RWPE2 (cell line): ENCODE data around the gene GRIK2.

Experiments
- ATAC-seq: fragments of 200-7000 bp; cut with Tn5 transposase; 3 replicates; pipeline ENCODE4 v1.9.1; 2021; ENCODE audit warnings: low read depth
- DNase-seq: peaks from one replicate; pipeline ENCODE4 v3.0.0-alpha.2; 2020; ENCODE audit warnings: low spot score
- H3K27ac ChIP-seq: fragments of 450-650 bp; 2 replicates; pipeline ENCODE4 v1.5.1; 2017; ENCODE audit warnings: mild to moderate bottlenecking; ENCODE audit not compliant: poor library complexity, severe bottlenecking
- H3K27me3 ChIP-seq: fragments of 250-450 bp; sonication (Bioruptor Pico); 2 replicates; pipeline ENCODE4 v1.5.1; 2021; ENCODE audit warnings: mild to moderate bottlenecking, moderate library complexity; ENCODE audit not compliant: insufficient read depth, poor library complexity, severe bottlenecking
- H3K36me3 ChIP-seq: fragments of 250-450 bp; sonication (Bioruptor Pico); 2 replicates; pipeline ENCODE4 v1.5.1; 2020; ENCODE audit warnings: low read depth, mild to moderate bottlenecking, moderate library complexity
- H3K4me1 ChIP-seq: fragments of 250-450 bp; sonication (Bioruptor Pico); 2 replicates; pipeline ENCODE4 v1.5.1; 2021; ENCODE audit warnings: mild to moderate bottlenecking, moderate library complexity; ENCODE audit not compliant: insufficient read depth, poor library complexity, severe bottlenecking
- H3K4me3 ChIP-seq: fragments of 250-450 bp; sonication (Bioruptor Pico); 2 replicates; pipeline ENCODE4 v1.5.1; 2021; ENCODE audit warnings: mild to moderate bottlenecking, moderate library complexity; ENCODE audit not compliant: severe bottlenecking
- H3K9me3 ChIP-seq: fragments of 250-450 bp; sonication (Bioruptor Pico); 2 replicates; pipeline ENCODE4 v1.5.1; 2021; ENCODE audit warnings: mild to moderate bottlenecking, moderate library complexity; ENCODE audit not compliant: severe bottlenecking
- TF ChIP-seq, protein P1 (sequence below): fragments of 450-650 bp; IDR thresholded peaks from one replicate; pipeline ENCODE4 v1.5.1; 2017; ENCODE audit warnings: mild to moderate bottlenecking, moderate library complexity; ENCODE audit not compliant: poor library complexity, severe bottlenecking

GRIK2 gene

GRCh38 chr6:101486124-101486523, 92.6 kb downstream of the GRIK2 start:
- TF ChIP-seq, protein P1, sequence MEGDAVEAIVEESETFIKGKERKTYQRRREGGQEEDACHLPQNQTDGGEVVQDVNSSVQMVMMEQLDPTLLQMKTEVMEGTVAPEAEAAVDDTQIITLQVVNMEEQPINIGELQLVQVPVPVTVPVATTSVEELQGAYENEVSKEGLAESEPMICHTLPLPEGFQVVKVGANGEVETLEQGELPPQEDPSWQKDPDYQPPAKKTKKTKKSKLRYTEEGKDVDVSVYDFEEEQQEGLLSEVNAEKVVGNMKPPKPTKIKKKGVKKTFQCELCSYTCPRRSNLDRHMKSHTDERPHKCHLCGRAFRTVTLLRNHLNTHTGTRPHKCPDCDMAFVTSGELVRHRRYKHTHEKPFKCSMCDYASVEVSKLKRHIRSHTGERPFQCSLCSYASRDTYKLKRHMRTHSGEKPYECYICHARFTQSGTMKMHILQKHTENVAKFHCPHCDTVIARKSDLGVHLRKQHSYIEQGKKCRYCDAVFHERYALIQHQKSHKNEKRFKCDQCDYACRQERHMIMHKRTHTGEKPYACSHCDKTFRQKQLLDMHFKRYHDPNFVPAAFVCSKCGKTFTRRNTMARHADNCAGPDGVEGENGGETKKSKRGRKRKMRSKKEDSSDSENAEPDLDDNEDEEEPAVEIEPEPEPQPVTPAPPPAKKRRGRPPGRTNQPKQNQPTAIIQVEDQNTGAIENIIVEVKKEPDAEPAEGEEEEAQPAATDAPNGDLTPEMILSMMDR, result no peak
- Histone ChIP-seq H3K36me3 (no peaks in the 10 kb centered on the region), H3K27ac (no peak overlapping the region), H3K27me3 (no peaks in the 10 kb centered on the region), H3K9me3 (no peaks in the 10 kb centered on the region), H3K4me1 (no peaks in the 10 kb centered on the region), H3K4me3 (no peak overlapping the region)
- ATAC-seq (no peak), DNase-seq (no peak)

- DNase-seq (no peak), ATAC-seq (no peak)
- H3K9me3 ChIP-seq, result no peaks in the 10 kb centered on the region
- no peak overlapping the region for H3K4me3 ChIP-seq
- H3K36me3 ChIP-seq, result no peaks in the 10 kb centered on the region
- TF ChIP-seq, protein P1, result no peak
- H3K27me3 ChIP-seq, result no peaks in the 10 kb centered on the region
- no peak overlapping the region for H3K27ac ChIP-seq
- no peaks in the 10 kb centered on the region for H3K4me1 ChIP-seq
Measured at GRCh38 chr6:101486726-101487125, 93.2 kb downstream of the GRIK2 start.

DNA sequence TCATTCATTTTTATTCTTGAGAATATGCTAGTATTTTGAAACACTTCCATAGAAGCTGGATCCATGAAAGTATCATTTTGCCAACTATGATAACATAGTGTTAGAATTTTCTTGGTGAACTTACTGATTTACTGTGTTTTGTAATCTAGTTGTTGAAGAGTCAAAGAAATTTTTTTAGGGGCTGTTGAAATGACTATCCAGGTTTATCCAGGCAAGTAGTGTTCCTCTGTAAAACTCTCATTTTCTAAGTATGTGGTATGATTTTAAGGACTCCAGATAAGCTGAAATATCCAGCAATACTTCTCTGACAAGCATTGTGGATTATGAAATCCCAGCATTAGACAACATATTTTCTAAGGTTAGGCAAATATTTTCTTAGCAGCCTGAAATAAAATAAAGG, 95.9 kb downstream of the GRIK2 start:
- Histone ChIP-seq H3K27ac (no peak overlapping the region), H3K4me1 (no peaks in the 10 kb centered on the region), H3K9me3 (no peaks in the 10 kb centered on the region), H3K36me3 (no peaks in the 10 kb centered on the region), H3K4me3 (no peak overlapping the region), H3K27me3 (no peaks in the 10 kb centered on the region)
- DNase-seq (no peak), ATAC-seq (no peak)
- TF ChIP-seq, protein P1, result no peak

DNA sequence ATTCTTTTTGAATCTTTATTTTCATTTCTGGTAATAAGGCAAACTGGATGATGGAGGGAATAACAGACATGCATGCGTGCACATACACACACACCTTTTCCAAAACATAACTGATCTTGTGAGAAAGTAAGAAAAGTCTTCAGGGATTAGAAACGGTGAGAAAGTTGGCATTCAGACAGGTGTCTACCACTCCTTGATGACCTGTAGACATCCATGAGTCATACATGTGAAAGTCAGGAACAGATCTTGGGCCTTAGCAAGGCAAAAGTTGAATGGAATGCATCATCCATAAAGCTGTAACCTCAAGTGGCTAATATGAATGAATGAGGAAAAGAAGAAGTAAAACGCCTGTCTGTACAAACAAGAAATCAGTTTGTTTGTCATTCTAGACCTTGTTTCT, 97.3 kb downstream of the GRIK2 start:
- Histone ChIP-seq H3K27ac (no peak overlapping the region), H3K9me3 (no peaks in the 10 kb centered on the region), H3K4me1 (no peaks in the 10 kb centered on the region), H3K4me3 (no peak overlapping the region), H3K27me3 (no peaks in the 10 kb centered on the region), H3K36me3 (no peaks in the 10 kb centered on the region)
- no peak for DNase-seq
- TF ChIP-seq, protein P1, result no peak
- no peak for ATAC-seq

- no peaks in the 10 kb centered on the region for H3K36me3 ChIP-seq
- no peak overlapping the region for H3K27ac ChIP-seq
- no peak for DNase-seq
- H3K27me3 ChIP-seq, result no peaks in the 10 kb centered on the region
- ATAC-seq, result no peak
- no peaks in the 10 kb centered on the region for H3K4me1 ChIP-seq
- no peaks in the 10 kb centered on the region for H3K9me3 ChIP-seq
- no peak overlapping the region for H3K4me3 ChIP-seq
- TF ChIP-seq, protein P1, result no peak
Measured at GRCh38 chr6:101502818-101503217, 109.3 kb downstream of the GRIK2 start.
